Endodermal cell (in vitro differentiated cells): ENCODE measurements around the gene SEMA3A. TPM values are rescaled to one million over a fixed set of nuclear protein-coding genes. Genes with fewer than 3 reads are reported as not detected.

ENCODE experiments used
- DNase-seq: peaks from one replicate; pipeline ENCODE4 v3.0.0-alpha.2; 2017
- H3K27ac ChIP-seq: 2 replicates; pipeline ENCODE4 v1.5.1; 2013; ENCODE audit warnings: mild to moderate bottlenecking, low read depth, low read length, moderate library complexity
- H3K27me3 ChIP-seq: 2 replicates; pipeline ENCODE4 v1.6.1; 2013; ENCODE audit warnings: mild to moderate bottlenecking, low read length, moderate library complexity; ENCODE audit not compliant: insufficient read depth, control insufficient read depth, poor library complexity, severe bottlenecking
- H3K36me3 ChIP-seq: 2 replicates; pipeline ENCODE4 v1.7.0; 2013; ENCODE audit warnings: mild to moderate bottlenecking, low read length, moderate library complexity; ENCODE audit not compliant: control insufficient read depth, insufficient read depth
- H3K4me1 ChIP-seq: one replicate; pipeline ENCODE4 v1.7.0; 2013; ENCODE audit warnings: low read length; ENCODE audit not compliant: control insufficient read depth, insufficient read depth
- H3K4me3 ChIP-seq: 2 replicates; pipeline ENCODE4 v1.5.1; 2013; ENCODE audit warnings: mild to moderate bottlenecking, low read length, moderate library complexity
- H3K9ac ChIP-seq: 2 replicates; pipeline ENCODE4 v1.6.1; 2013; ENCODE audit warnings: mild to moderate bottlenecking, low read length, moderate library complexity; ENCODE audit not compliant: poor library complexity, severe bottlenecking; ENCODE audit errors: extremely low read depth
- H3K9me3 ChIP-seq: 2 replicates; pipeline ENCODE4 v1.6.1; 2013; ENCODE audit warnings: mild to moderate bottlenecking, low read length, moderate library complexity; ENCODE audit not compliant: control insufficient read depth
- H3K27ac Mint-ChIP-seq: 2 replicates; pipeline ENCODE4 v1.8.0; 2020; ENCODE audit warnings: mixed read lengths
- H3K27me3 Mint-ChIP-seq: 2 replicates; pipeline ENCODE4 v1.8.0; 2021; ENCODE audit warnings: mild to moderate bottlenecking, mixed read lengths; ENCODE audit not compliant: insufficient read depth
- H3K36me3 Mint-ChIP-seq: 2 replicates; pipeline ENCODE4 v1.8.0; 2020; ENCODE audit warnings: low read depth, mixed read lengths
- H3K4me1 Mint-ChIP-seq: 2 replicates; pipeline ENCODE4 v1.8.0; 2020; ENCODE audit warnings: mixed read lengths
- H3K4me3 Mint-ChIP-seq: 2 replicates; pipeline ENCODE4 v1.8.0; 2020; ENCODE audit warnings: mild to moderate bottlenecking, moderate library complexity, mixed read lengths
- H3K9me3 Mint-ChIP-seq: 2 replicates; pipeline ENCODE4 v1.8.0; 2020; ENCODE audit warnings: mild to moderate bottlenecking, mixed read lengths
- WGBS, 2 experiments: methylation state at CpG; one replicate each; pipeline versions ENCODE4 v1.1.5 to v1.1.7; 2013; ENCODE audit warnings: missing lambda C conversion rate in 2 of 2, mixed read lengths in 1 of 2; ENCODE audit not compliant: insufficient coverage in 1 of 2, insufficient read length in 1 of 2; 5-methylcytosine and 5-hydroxymethylcytosine counted together
- total RNA-seq, 2 donors: library from RNA; stranded (reverse); fragmentation: NEBNext Ultra II Directional in 1 of 2; extraction: Animal tissue kit (Norgen Biotek cat#: 25700) in 1 of 2; gene quantifications; 2 replicates in 1 of 2; 3 replicates in 1 of 2; pipeline ENCODE4 v1.2.1, GENCODE V29; 2021
- TF ChIP-seq, protein P1 (sequence below): fragments of 200-600 bp; sonication (generic); conservative IDR thresholded peaks from 2 replicates; pipeline ENCODE4 v1.5.0; 2021; ENCODE audit warnings: antibody characterized with exemption, mild to moderate bottlenecking

The SEMA3A gene
- total RNA-seq, 2 donors from 2014 or later, result 43.5 to 72.8 TPM

DNA sequence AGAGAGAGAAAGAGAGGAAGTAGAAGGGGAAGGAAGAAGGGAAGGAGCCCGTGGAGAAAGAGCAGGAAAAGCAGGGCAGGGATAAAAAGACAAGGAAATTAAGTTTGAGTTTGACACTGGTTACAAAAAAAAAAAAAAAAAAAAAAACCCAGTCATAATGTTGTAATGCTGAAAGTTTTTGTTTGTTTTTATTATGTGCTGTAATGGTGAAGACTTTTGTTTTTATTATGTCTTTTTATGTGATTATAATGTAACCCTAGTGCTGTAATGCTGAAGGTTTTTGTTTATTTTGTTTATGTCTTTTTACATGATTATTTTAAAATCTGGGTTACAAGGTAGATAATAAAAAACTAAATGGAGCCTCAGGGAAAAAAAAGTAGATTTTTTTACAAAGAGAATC is 184.8 kb downstream of the SEMA3A start:
- TF ChIP-seq, protein P1, sequence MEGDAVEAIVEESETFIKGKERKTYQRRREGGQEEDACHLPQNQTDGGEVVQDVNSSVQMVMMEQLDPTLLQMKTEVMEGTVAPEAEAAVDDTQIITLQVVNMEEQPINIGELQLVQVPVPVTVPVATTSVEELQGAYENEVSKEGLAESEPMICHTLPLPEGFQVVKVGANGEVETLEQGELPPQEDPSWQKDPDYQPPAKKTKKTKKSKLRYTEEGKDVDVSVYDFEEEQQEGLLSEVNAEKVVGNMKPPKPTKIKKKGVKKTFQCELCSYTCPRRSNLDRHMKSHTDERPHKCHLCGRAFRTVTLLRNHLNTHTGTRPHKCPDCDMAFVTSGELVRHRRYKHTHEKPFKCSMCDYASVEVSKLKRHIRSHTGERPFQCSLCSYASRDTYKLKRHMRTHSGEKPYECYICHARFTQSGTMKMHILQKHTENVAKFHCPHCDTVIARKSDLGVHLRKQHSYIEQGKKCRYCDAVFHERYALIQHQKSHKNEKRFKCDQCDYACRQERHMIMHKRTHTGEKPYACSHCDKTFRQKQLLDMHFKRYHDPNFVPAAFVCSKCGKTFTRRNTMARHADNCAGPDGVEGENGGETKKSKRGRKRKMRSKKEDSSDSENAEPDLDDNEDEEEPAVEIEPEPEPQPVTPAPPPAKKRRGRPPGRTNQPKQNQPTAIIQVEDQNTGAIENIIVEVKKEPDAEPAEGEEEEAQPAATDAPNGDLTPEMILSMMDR, result no peak
- WGBS, 2 experiments, result no CpG with 5 or more reads among the region's 1 CpG
- H3K4me3 Mint-ChIP-seq, result no peak overlapping the region
- Histone ChIP-seq H3K4me3 (no peak overlapping the region), H3K27me3 (no peaks in the 10 kb centered on the region), H3K9me3 (no peaks in the 10 kb centered on the region), H3K9ac (no peak overlapping the region), H3K4me1 (no peaks in the 10 kb centered on the region), H3K36me3 (peaks cover 63% of the 10 kb centered on the region), H3K27ac (no peak overlapping the region)
- H3K36me3 Mint-ChIP-seq, result peaks cover 39% of the 10 kb centered on the region
- peaks cover 7% of the 10 kb centered on the region for H3K4me1 Mint-ChIP-seq
- H3K27me3 Mint-ChIP-seq, result no peaks in the 10 kb centered on the region
- no peak for DNase-seq
- H3K27ac Mint-ChIP-seq, result no peak overlapping the region
- no peaks in the 10 kb centered on the region for H3K9me3 Mint-ChIP-seq

DNA sequence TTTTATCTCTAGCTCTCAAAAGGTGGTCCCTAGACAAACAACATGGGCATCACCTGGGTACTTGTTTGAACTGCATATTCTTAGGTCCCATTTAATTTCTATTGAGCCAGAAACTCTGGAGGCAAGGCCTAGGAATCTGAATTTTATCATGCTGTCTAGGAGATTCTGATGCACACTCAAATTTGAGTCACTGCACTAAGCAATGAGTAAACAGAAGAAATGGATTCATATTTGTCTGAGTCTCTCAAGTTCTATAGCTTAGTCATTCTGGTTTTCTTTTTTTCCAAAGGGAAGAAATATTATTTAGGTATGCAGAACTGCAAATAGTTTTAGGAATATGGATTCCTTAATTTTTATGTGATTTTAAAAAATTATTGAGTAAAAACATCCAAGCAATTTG is 185.5 kb downstream of the SEMA3A start:
- no peaks in the 10 kb centered on the region for H3K9me3 Mint-ChIP-seq
- Histone ChIP-seq H3K4me1 (no peaks in the 10 kb centered on the region), H3K4me3 (no peak overlapping the region), H3K9me3 (no peaks in the 10 kb centered on the region), H3K36me3 (peaks cover 69% of the 10 kb centered on the region), H3K27me3 (no peaks in the 10 kb centered on the region), H3K9ac (no peak overlapping the region), H3K27ac (no peak overlapping the region)
- no peak for DNase-seq
- peaks cover 44% of the 10 kb centered on the region for H3K36me3 Mint-ChIP-seq
- H3K4me1 Mint-ChIP-seq, result peaks cover 7% of the 10 kb centered on the region
- H3K27me3 Mint-ChIP-seq, result no peaks in the 10 kb centered on the region
- TF ChIP-seq, protein P1, result no peak
- H3K4me3 Mint-ChIP-seq, result no peak overlapping the region
- no peak overlapping the region for H3K27ac Mint-ChIP-seq

DNA sequence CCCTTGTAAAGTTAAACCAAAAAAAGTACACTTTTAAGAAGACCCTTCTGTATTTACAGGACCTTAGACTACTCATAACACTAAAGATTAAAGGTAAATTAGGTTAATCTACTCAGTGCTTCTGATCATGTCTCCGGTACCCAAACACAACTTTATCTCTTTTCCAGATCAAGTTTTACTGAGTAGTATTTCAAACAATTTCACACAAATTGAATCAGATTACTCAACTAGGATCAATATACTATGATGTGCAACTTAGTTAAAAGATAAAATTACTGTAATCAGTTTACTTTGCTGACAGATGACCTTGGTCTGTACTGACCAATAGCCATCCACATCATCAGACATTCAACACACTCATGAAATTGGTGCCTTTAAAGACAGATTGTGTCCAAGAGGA is 191.4 kb downstream of the SEMA3A start:
- 100% methylated on average over 1 of the region's 1 CpG; no CpG with 5 or more reads in 1 of the 2 experiments for WGBS, 2 experiments
- no peak overlapping the region for H3K27ac ChIP-seq

More for the DNA sequence above, 191.4 kb downstream of the SEMA3A start:
- Histone ChIP-seq H3K27me3 (no peaks in the 10 kb centered on the region), H3K36me3 (peaks cover 74% of the 10 kb centered on the region), H3K4me3 (no peak overlapping the region), H3K4me1 (no peaks in the 10 kb centered on the region), H3K9me3 (no peaks in the 10 kb centered on the region), H3K9ac (no peak overlapping the region)
- Mint-ChIP-seq H3K9me3 (no peaks in the 10 kb centered on the region), H3K27ac (no peak overlapping the region), H3K27me3 (no peaks in the 10 kb centered on the region), H3K36me3 (peaks cover 45% of the 10 kb centered on the region), H3K4me3 (no peak overlapping the region), H3K4me1 (peaks cover 3% of the 10 kb centered on the region)
- DNase-seq, result no peak
- TF ChIP-seq, protein P1, result no peak
